Left ventricle myocardium inferior (tissue), 1 donor: Measurements from ENCODE around the gene ANLN. TPM values are rescaled to one million over a fixed set of nuclear protein-coding genes. Genes with fewer than 3 reads are reported as not detected.

Source experiments
- DNase-seq: peaks from one replicate; pipeline ENCODE4 v3.0.0-alpha.2; 2020
- H3K27ac ChIP-seq: fragments of 200-600 bp; replicated peaks from 2 replicates; pipeline ENCODE4 v1.8.0; 2021
- H3K27me3 ChIP-seq: fragments of 200-600 bp; 2 replicates; pipeline ENCODE4 v1.8.0; 2021; ENCODE audit warnings: low read depth
- H3K36me3 ChIP-seq: fragments of 200-600 bp; 2 replicates; pipeline ENCODE4 v1.8.0; 2021
- H3K4me1 ChIP-seq: fragments of 200-600 bp; 2 replicates; pipeline ENCODE4 v1.8.0; 2021
- H3K4me3 ChIP-seq: fragments of 200-600 bp; 2 replicates; pipeline ENCODE4 v1.8.0; 2021; ENCODE audit warnings: mild to moderate bottlenecking, moderate library complexity
- H3K9me3 ChIP-seq: fragments of 200-600 bp; replicated peaks from 2 replicates; pipeline ENCODE4 v1.8.0; 2021
- CTCF ChIP-seq: fragments of 200-600 bp; IDR thresholded peaks from 2 replicates; pipeline ENCODE4 v1.8.0; 2021; ENCODE audit warnings: antibody characterized with exemption, mild to moderate bottlenecking, borderline replicate concordance
- intact Hi-C: fragments of 100-400 bp; cut with micrococcal nuclease; formaldehyde crosslinking; loops from one replicate; pipeline ENCODE4 v1.11.0; 2022
- total RNA-seq: library from RNA; stranded (reverse); fragmentation: NEBNext Ultra II Directional; extraction: Animal tissue kit (Norgen Biotek cat#: 25700); gene quantifications from one replicate; pipeline ENCODE4 v1.2.1, GENCODE V29; 2021
- donor health status: DM: no; HTN: yes; CAD: no; lungs with severe emphysema.

Gene ANLN
- total RNA-seq, 1 donor from 2014 or later = 2.1 TPM

GRCh38 chr7:36400036-36400435, 10.4 kb downstream of the ANLN start:
- no peak overlapping the region for H3K27ac ChIP-seq
- H3K4me3 ChIP-seq = no peak overlapping the region
- intact Hi-C loops = no loop called here
- H3K36me3 ChIP-seq = no peaks in the 10 kb centered on the region
- no peak for TF ChIP-seq CTCF
- H3K9me3 ChIP-seq = no peaks in the 10 kb centered on the region
- H3K27me3 ChIP-seq = peaks cover 6% of the 10 kb centered on the region
- H3K4me1 ChIP-seq = no peaks in the 10 kb centered on the region
- DNase-seq = no peak

GRCh38 chr7:36400606-36401005, 10.9 kb downstream of the ANLN start:
- Histone ChIP-seq H3K4me1 (no peaks in the 10 kb centered on the region), H3K9me3 (no peaks in the 10 kb centered on the region), H3K4me3 (no peak overlapping the region), H3K27me3 (peaks cover 4% of the 10 kb centered on the region), H3K27ac (no peak overlapping the region), H3K36me3 (no peaks in the 10 kb centered on the region)
- intact Hi-C loops = no loop called here
- DNase-seq = no peak
- TF ChIP-seq CTCF = no peak

GRCh38 chr7:36403452-36403851, 13.8 kb downstream of the ANLN start:
- H3K36me3 ChIP-seq = no peaks in the 10 kb centered on the region
- no peak for DNase-seq
- H3K4me1 ChIP-seq = no peaks in the 10 kb centered on the region
- H3K9me3 ChIP-seq = no peaks in the 10 kb centered on the region
- H3K27ac ChIP-seq = no peak overlapping the region
- no peak overlapping the region for H3K4me3 ChIP-seq
- intact Hi-C loops = no loop called here
- no peak for TF ChIP-seq CTCF
- H3K27me3 ChIP-seq = no peaks in the 10 kb centered on the region

DNA sequence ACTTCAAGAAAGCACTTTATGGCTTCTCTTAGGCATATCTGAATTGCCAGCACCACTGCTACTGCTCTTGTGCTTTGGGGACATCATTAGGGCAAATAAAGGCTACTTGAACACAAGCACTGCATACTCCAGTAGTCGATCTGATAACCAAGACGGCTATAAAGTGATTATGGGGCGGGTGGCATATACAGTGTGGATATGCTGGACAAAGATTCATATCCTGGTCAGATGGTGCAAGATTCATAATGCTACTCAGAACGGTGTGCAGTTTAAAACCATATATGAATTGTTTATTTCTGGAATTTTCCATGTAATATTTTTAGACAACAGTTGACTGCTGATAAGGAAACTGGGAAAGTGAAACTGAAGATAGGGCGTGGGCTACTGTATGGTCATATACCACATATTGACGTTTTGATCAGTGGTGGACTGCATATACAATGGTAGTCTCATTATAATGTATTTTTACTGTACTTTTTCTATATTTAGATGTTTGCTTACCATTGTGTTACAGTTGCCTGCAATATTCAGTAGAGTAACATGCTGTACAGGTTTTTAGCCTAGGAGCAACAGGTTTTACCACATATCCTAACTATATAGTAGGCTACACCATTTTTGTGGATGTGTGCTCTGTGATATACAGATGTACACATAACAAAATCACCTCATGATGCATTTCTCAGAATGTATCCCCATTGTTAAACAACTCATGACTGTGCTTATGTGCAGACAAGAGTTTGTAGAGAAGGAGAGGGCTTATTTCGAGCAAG, 15.2 kb downstream of the ANLN start:
- Histone ChIP-seq H3K4me1 (no peaks in the 10 kb centered on the region), H3K27ac (no peak overlapping the region), H3K4me3 (no peak overlapping the region), H3K36me3 (no peaks in the 10 kb centered on the region), H3K27me3 (no peaks in the 10 kb centered on the region), H3K9me3 (no peaks in the 10 kb centered on the region)
- TF ChIP-seq CTCF = no peak
- DNase-seq = no peak
- intact Hi-C loops = no loop called here

GRCh38 chr7:36405409-36405803, 15.7 kb downstream of the ANLN start:
- Histone ChIP-seq H3K27ac (no peak overlapping the region), H3K4me1 (no peaks in the 10 kb centered on the region), H3K4me3 (no peak overlapping the region), H3K36me3 (no peaks in the 10 kb centered on the region), H3K27me3 (no peaks in the 10 kb centered on the region), H3K9me3 (no peaks in the 10 kb centered on the region)
- no peak for TF ChIP-seq CTCF
- DNase-seq = no peak
- intact Hi-C loops = no loop called here
